ENCODE measurements around the gene RGS14.
"Not testable (repeated sequence)": the region's sequence is repeated elsewhere in the genome, so short reads cannot be mapped to it uniquely, and the experiment has no call there.

The RGS14 gene

DNA sequence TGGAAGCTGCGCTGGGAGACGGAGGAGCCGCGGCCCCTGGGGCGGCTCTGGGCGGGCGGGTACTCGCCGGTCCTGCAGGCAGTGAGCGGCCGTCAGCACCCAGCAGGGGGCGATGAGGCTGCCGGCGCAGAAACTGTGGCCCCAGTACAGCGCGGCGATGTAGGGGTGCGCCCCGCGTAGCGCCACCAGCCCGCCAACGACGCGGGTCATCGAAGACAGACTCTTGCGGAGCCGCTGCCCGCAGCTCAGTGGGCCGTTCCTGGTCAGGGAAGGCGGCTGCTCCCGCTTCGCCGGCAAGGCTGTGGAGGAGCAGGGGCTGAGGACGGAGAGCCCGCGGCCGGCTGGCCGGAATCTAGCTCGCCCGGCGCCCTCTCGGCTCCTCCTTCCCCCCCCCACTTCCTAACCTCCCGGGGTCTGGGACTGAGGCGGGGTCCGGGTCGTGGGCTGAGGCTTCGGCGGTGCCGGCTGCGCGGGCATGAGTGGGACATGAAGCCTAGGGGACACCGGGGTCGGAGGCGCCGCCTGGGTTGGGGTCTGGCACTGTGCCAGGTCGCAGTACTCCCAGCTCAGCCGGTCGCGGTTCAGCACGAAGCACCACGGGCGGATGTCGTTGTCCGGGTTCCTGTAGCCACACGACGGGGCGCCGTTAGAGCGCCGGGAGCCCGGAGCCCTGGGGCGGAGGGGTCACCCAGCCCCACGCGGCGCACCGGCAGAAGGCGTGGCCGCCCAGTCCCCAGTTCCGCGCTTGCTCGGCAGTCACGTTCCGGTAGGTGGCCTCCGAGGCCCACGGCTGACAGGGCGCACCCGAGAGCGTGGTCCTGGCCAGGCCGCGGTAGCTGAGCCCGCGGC, 46.3 kb downstream of the RGS14 start:
- 2% methylated on average over 93 of the region's 93 CpGs for WGBS, 2 experiments
- Histone ChIP-seq H3K4me3 (ENCODE audit: insufficient read depth, low read depth, low read length) (peak overlapping the region; percentile 31), H3K27me3 (ENCODE audit: control insufficient read depth, insufficient read depth, low read length, poor library complexity, severe bottlenecking) (peaks cover 98% of the 10 kb centered on the region), H3K9me3 (ENCODE audit: control insufficient read depth, low read length) (no peaks in the 10 kb centered on the region), H3K4me1 (ENCODE audit: control insufficient read depth, insufficient read depth, low read length) (peaks cover 16% of the 10 kb centered on the region), H3K36me3 (ENCODE audit: control insufficient read depth, insufficient read depth, low read length) (no peaks in the 10 kb centered on the region), H3K27ac (ENCODE audit: insufficient read depth, low read depth, low read length, poor library complexity, severe bottlenecking) (no peak overlapping the region)

DNA sequence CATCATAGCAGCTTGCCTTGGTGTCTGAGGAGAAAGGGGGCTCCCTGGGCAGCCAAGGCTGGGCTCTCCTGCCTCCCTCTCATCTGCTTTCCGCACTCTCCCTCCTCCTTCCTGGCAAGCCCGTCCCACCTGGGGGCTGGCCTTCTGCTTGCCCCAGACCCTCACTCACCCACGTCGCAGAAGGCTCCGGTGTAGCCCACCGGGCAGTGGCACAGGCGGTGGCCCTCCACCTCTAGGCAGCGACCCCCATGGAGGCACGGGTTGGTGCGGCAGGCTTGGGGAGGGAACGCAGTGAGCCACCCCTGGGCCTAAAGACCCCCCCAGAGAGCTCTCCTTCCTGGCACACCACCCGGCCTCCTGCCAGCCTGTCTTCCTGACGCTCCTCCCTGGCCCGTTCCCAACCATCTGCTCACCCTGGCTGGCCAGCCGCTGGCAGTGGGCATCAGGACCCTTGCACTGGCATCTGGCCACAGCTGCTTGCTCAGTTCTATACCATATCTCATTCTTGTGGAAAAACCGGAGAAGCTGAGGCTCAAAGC, 47.0 kb downstream of the RGS14 start:
- H3K4me1 ChIP-seq (ENCODE audit: control insufficient read depth, insufficient read depth, low read length): peaks cover 16% of the 10 kb centered on the region
- H3K36me3 ChIP-seq (ENCODE audit: control insufficient read depth, insufficient read depth, low read length): no peaks in the 10 kb centered on the region
- peaks cover 93% of the 10 kb centered on the region for H3K27me3 ChIP-seq (ENCODE audit: control insufficient read depth, insufficient read depth, low read length, poor library complexity, severe bottlenecking)
- no peak overlapping the region for H3K27ac ChIP-seq (ENCODE audit: insufficient read depth, low read depth, low read length, poor library complexity, severe bottlenecking)
- peak overlapping the region; percentile 31 for H3K4me3 ChIP-seq (ENCODE audit: insufficient read depth, low read depth, low read length)
- no peaks in the 10 kb centered on the region for H3K9me3 ChIP-seq (ENCODE audit: control insufficient read depth, low read length)
- 59% methylated on average over 16 of the region's 16 CpGs for WGBS, 2 experiments

DNA sequence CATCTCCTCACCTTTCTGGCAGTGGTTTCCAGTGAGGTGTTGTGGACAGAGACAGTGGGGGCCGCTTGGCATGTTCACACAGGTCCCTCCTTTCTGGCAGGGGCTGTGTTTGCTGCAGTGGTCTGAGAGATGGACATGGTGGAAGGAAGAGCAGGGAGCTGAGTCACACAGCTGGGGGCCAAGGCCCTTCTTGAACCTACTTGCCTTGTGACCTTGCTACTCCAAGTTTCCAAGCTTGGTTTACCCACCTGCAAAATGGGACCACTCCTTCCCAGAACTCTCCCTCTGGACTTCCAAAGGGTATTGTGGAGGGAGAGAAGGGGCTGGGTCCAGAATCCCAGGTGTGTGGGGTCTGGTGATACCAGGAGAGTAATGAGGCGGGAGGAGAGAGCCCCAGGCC, 47.6 kb downstream of the RGS14 start:
- peaks cover 87% of the 10 kb centered on the region for H3K27me3 ChIP-seq (ENCODE audit: control insufficient read depth, insufficient read depth, low read length, poor library complexity, severe bottlenecking)

DNA sequence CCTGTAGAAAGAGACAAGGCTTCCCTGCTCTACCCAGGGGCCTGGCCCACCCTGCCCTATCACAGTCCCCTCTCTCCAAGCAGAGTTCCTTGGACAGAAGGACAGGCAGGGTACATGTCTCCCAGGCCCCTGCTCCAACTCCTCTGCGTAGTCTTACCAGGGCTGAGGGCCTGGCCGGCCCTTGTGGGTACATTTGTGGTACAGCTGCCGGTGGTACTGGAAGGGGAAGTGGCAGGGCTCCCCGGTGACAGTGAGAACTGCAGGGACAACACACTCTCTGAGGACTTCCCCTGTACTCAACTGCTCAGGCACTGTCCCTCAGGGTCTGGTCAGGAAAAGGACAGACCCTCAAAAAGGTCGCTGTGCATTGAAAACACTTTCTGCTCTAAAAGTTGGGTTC, 48.1 kb downstream of the RGS14 start:
- Histone ChIP-seq H3K4me3 (ENCODE audit: insufficient read depth, low read depth, low read length) (no peak overlapping the region), H3K9me3 (ENCODE audit: control insufficient read depth, low read length) (no peaks in the 10 kb centered on the region), H3K4me1 (ENCODE audit: control insufficient read depth, insufficient read depth, low read length) (peaks cover 16% of the 10 kb centered on the region), H3K27me3 (ENCODE audit: control insufficient read depth, insufficient read depth, low read length, poor library complexity, severe bottlenecking) (peaks cover 82% of the 10 kb centered on the region), H3K27ac (ENCODE audit: insufficient read depth, low read depth, low read length, poor library complexity, severe bottlenecking) (no peak overlapping the region), H3K36me3 (ENCODE audit: control insufficient read depth, insufficient read depth, low read length) (no peaks in the 10 kb centered on the region)
- 91 to 93% methylated on average over 5 of the region's 5 CpGs for WGBS, 2 experiments

More for the DNA sequence above, 47.6 kb downstream of the RGS14 start:
- no peaks in the 10 kb centered on the region for H3K9me3 ChIP-seq (ENCODE audit: control insufficient read depth, low read length)
- H3K4me1 ChIP-seq (ENCODE audit: control insufficient read depth, insufficient read depth, low read length): peaks cover 16% of the 10 kb centered on the region
- H3K36me3 ChIP-seq (ENCODE audit: control insufficient read depth, insufficient read depth, low read length): no peaks in the 10 kb centered on the region
- no peak overlapping the region for H3K27ac ChIP-seq (ENCODE audit: insufficient read depth, low read depth, low read length, poor library complexity, severe bottlenecking)
- no peak overlapping the region for H3K4me3 ChIP-seq (ENCODE audit: insufficient read depth, low read depth, low read length)
- WGBS, 2 experiments: 88 to 90% methylated on average over 2 of the region's 2 CpGs

DNA sequence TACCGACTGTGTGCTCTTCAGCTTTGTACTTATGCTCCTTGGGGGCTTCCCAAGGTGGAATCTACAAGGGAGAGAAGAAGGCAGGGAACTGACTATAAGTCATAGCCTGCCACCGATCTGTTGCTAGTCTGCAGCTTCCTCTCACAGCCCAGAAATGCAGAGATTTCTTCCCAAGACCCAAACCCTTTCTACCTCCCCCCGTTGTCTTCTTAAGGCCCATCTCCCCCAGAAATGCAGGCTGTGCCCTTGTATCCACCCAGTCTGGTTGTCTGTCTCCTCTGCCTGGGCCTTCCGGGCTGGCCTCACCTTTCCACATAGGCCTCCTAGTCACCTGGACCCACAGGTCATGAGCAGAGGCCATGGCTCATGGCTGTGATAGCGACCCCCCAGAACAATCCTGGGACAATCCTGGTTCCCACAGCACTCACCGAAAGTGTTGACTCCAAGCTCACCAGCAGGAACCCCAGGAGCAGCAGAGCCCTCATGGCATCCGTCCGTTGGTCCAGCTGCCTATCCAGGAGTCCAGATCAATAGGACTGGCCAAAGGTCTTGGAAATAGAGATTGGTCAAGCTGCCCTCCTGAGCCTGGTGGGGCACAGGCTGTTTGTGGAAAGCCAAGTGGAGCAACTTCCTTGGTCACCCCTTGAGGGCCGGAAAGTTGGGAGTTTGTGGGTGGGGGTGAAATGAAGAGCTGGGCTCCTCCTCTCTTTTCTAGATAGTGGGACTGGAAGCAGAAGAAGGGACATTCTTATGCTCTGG, 51.5 kb downstream of the RGS14 start, which contains the start of gene F12:
Gene F12 (minus strand): TSS at position 522 of the 759 bp plus-strand sequence. CDS start 37 bp downstream, at position 485.
- WGBS, 2 experiments: 90 to 92% methylated on average over 9 of the region's 9 CpGs

DNA sequence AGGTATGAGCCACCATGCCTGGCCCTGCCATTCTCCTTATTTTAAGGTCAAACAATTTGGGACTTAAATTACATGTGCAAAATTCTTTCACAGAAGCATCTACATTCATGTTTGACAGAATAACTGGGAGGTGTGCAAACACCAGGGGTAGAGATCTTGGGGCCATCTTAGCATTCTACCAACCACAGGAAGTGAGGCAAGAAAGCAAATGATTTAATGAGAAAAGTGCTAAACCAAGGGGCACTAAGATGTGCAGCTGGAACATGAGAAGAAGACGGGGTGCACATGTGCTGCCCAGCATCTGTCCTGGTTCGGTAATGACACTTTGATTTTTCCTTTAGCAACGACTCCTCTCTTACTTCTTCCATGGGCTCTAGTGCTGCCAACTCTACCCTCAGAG, 52.9 kb downstream of the RGS14 start:
- 84 to 88% methylated on average over 3 of the region's 3 CpGs for WGBS, 2 experiments
- H3K36me3 ChIP-seq (ENCODE audit: control insufficient read depth, insufficient read depth, low read length): no peaks in the 10 kb centered on the region
- no peak overlapping the region for H3K4me3 ChIP-seq (ENCODE audit: insufficient read depth, low read depth, low read length)
- H3K27me3 ChIP-seq (ENCODE audit: control insufficient read depth, insufficient read depth, low read length, poor library complexity, severe bottlenecking): peaks cover 44% of the 10 kb centered on the region
- H3K27ac ChIP-seq (ENCODE audit: insufficient read depth, low read depth, low read length, poor library complexity, severe bottlenecking): no peak overlapping the region
- no peaks in the 10 kb centered on the region for H3K4me1 ChIP-seq (ENCODE audit: control insufficient read depth, insufficient read depth, low read length)
- H3K9me3 ChIP-seq (ENCODE audit: control insufficient read depth, low read length): no peaks in the 10 kb centered on the region

More for the DNA sequence above, 51.5 kb downstream of the RGS14 start, which contains the start of gene F12:
- no peak within 1 kb of the TSS for H3K27ac ChIP-seq (ENCODE audit: insufficient read depth, low read depth, low read length, poor library complexity, severe bottlenecking)
- H3K9me3 ChIP-seq (ENCODE audit: control insufficient read depth, low read length): no peaks in the 10 kb centered on the region
- H3K27me3 ChIP-seq (ENCODE audit: control insufficient read depth, insufficient read depth, low read length, poor library complexity, severe bottlenecking): peaks cover 58% of the 10 kb centered on the region
- H3K4me1 ChIP-seq (ENCODE audit: control insufficient read depth, insufficient read depth, low read length): no peaks in the 10 kb centered on the region
- no peak within 1 kb of the TSS for H3K4me3 ChIP-seq (ENCODE audit: insufficient read depth, low read depth, low read length)
- H3K36me3 ChIP-seq (ENCODE audit: control insufficient read depth, insufficient read depth, low read length): no peaks in the 10 kb centered on the region

DNA sequence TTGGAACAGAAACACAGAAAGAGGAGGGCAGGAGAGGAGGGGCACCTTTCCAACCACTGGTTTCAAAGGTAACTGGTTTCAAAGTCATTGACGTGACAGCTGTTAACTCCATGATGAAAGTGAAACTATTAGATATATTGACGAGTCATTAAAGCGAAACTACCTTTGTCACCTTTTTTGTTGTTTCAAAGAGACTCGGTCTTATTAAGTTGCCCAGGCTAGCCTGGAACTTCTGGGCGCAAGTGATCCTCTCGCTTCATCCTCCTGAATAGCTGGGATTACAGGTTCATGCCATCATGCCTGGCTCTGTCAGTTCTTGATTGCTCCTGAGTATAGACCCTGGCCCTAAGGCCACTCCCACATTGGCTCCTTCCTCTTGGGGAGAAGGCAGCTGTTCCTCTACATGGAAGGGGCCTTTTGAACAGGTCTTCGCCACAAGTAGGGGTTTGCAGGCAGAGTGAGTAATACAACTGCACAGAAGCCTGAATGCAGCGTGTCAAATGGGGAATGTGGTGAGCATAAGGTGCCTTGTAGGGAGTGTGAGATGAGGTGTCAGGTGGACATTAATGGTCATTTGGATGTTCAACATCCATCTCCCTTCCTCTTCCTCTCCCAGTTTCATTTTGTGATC, 55.0 kb downstream of the RGS14 start:
- Histone ChIP-seq H3K9me3 (ENCODE audit: control insufficient read depth, low read length) (no peaks in the 10 kb centered on the region), H3K4me1 (ENCODE audit: control insufficient read depth, insufficient read depth, low read length) (no peaks in the 10 kb centered on the region), H3K36me3 (ENCODE audit: control insufficient read depth, insufficient read depth, low read length) (no peaks in the 10 kb centered on the region), H3K27me3 (ENCODE audit: control insufficient read depth, insufficient read depth, low read length, poor library complexity, severe bottlenecking) (peaks cover 23% of the 10 kb centered on the region), H3K27ac (ENCODE audit: insufficient read depth, low read depth, low read length, poor library complexity, severe bottlenecking) (no peak overlapping the region), H3K4me3 (ENCODE audit: insufficient read depth, low read depth, low read length) (no peak overlapping the region)
- WGBS, 2 experiments: 92 to 98% methylated on average over 8 of the region's 8 CpGs

DNA sequence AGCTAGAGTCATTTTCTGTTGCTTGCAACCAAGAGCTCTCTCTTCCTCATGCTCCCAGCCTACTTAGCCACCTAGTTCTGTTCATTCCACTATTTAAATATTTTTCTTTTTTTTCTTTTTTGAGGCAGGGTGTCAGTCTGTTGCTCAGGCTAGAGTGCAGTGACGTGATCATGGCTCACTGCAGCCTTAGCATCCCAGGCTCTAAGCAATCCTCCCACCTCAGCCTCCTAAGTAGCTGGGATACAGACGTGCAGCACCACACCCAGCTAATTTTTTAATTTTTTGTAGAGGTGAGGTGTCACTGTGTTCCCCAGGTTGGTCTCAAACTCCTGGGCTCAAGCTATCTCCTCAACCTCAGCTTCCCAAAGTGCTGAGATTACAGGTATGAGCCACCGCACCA, 56.8 kb downstream of the RGS14 start:
- Histone ChIP-seq H3K27ac (ENCODE audit: insufficient read depth, low read depth, low read length, poor library complexity, severe bottlenecking) (no peak overlapping the region), H3K4me1 (ENCODE audit: control insufficient read depth, insufficient read depth, low read length) (no peaks in the 10 kb centered on the region), H3K4me3 (ENCODE audit: insufficient read depth, low read depth, low read length) (no peak overlapping the region), H3K27me3 (ENCODE audit: control insufficient read depth, insufficient read depth, low read length, poor library complexity, severe bottlenecking) (peaks cover 10% of the 10 kb centered on the region), H3K9me3 (ENCODE audit: control insufficient read depth, low read length) (no peaks in the 10 kb centered on the region), H3K36me3 (ENCODE audit: control insufficient read depth, insufficient read depth, low read length) (no peaks in the 10 kb centered on the region)
- 86 to 94% methylated on average over 3 of the region's 3 CpGs for WGBS, 2 experiments

DNA sequence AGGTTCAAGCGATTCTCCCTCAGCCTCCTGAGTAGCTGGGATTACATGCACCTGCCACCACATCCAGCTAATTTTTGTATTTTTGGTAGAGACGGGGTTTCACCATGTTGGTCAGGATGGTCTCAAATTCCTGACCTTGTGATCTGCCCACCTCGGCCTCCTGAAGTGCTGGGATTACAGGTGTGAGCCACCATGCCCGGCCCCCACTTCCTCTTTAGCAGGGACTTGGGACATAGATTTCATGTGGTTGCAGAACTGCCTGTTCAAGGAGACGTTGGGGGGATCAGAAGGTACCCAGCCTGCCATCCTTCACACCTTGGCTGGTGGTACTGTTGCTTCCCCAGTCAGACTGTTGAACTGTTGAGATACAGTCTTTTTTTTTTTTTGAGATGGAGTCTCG, 59.4 kb downstream of the RGS14 start:
- H3K27me3 ChIP-seq (ENCODE audit: control insufficient read depth, insufficient read depth, low read length, poor library complexity, severe bottlenecking); H3K4me3 ChIP-seq (ENCODE audit: insufficient read depth, low read depth, low read length); H3K36me3 ChIP-seq (ENCODE audit: control insufficient read depth, insufficient read depth, low read length); H3K4me1 ChIP-seq (ENCODE audit: control insufficient read depth, insufficient read depth, low read length); H3K27ac ChIP-seq (ENCODE audit: insufficient read depth, low read depth, low read length, poor library complexity, severe bottlenecking); H3K9me3 ChIP-seq (ENCODE audit: control insufficient read depth, low read length): not testable (repeated sequence)
- 91 to 92% methylated on average over 6 of the region's 6 CpGs for WGBS, 2 experiments

DNA sequence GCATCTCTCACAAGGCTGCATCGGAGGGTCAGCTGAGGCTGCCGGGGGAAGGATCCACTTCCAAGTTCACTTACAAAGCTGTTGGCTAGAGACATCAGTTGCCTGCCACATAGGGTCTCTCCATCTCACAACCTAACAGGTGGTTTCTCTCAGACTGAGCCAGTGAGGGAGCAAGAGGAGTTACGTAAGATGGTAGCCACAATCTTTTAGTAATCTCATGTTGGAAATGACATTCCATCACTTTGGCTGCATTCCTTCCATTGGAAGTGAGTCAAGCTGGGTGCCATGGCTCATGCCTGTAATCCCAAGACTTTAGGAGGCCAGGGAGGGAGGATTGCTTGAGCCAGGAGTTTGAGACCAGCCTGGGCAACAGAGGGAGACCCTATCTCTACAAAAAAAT, 61.3 kb downstream of the RGS14 start:
- H3K4me3 ChIP-seq (ENCODE audit: insufficient read depth, low read depth, low read length): no peak overlapping the region
- H3K36me3 ChIP-seq (ENCODE audit: control insufficient read depth, insufficient read depth, low read length): no peaks in the 10 kb centered on the region
- WGBS, 2 experiments: 92 to 97% methylated on average over 3 of the region's 3 CpGs
- no peak overlapping the region for H3K27ac ChIP-seq (ENCODE audit: insufficient read depth, low read depth, low read length, poor library complexity, severe bottlenecking)
- H3K4me1 ChIP-seq (ENCODE audit: control insufficient read depth, insufficient read depth, low read length): no peaks in the 10 kb centered on the region
- peaks cover 1% of the 10 kb centered on the region for H3K27me3 ChIP-seq (ENCODE audit: control insufficient read depth, insufficient read depth, low read length, poor library complexity, severe bottlenecking)
- no peaks in the 10 kb centered on the region for H3K9me3 ChIP-seq (ENCODE audit: control insufficient read depth, low read length)
